ENCODE measurements around the gene CRIM1.

DNA sequence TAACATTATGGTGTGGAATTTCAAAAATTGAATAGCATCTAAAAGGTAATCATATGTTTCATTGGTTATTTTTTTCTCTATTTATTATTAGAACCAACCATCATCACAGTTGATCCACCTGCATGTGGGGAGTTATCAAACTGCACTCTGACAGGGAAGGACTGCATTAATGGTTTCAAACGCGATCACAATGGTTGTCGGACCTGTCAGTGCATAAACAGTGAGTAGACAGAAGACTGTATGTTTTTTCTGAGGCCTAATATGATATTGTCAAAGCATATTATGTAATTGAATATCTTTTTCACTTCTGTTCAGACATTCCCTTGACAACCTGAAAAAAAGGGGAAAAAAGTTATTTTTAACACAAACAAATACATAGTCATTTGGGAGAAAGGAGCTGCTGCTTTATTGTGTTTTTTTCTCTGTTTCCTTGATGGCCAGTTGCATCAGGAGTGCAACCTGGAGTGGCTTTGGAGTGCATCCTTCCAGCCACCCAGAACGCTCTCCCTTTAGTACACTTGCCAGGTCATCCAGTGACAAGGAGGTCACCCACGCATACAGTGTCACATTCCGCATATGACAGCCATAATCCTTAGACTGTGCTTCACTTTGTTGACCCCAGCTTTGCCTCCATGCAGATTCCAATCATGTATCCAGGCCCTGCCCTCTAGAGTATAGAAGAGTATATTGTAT lies 143.7 kb downstream of the CRIM1 start:
- TF ChIP-seq, protein P1, sequence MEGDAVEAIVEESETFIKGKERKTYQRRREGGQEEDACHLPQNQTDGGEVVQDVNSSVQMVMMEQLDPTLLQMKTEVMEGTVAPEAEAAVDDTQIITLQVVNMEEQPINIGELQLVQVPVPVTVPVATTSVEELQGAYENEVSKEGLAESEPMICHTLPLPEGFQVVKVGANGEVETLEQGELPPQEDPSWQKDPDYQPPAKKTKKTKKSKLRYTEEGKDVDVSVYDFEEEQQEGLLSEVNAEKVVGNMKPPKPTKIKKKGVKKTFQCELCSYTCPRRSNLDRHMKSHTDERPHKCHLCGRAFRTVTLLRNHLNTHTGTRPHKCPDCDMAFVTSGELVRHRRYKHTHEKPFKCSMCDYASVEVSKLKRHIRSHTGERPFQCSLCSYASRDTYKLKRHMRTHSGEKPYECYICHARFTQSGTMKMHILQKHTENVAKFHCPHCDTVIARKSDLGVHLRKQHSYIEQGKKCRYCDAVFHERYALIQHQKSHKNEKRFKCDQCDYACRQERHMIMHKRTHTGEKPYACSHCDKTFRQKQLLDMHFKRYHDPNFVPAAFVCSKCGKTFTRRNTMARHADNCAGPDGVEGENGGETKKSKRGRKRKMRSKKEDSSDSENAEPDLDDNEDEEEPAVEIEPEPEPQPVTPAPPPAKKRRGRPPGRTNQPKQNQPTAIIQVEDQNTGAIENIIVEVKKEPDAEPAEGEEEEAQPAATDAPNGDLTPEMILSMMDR (IDR thresholded peaks at IDR 0.05): no peak
- TF ChIP-seq ZFX (IDR thresholded peaks at IDR 0.05; ENCODE audit: borderline replicate concordance): no peak

All from 22Rv1 (cell line).